Body of pancreas (tissue), 4 donors: Measurements from ENCODE around the gene KRTAP4-11.

Experiments
- CTCF ChIP-seq, 7 experiments: fragments of 450-650 bp in 4 of 7; fragments of 200-600 bp in 3 of 7; sonication (generic) in 3 of 7; IDR thresholded peaks; one replicate each; pipeline ENCODE4 v1.5.1; 2016 to 2019; ENCODE audit warnings: antibody characterized with exemption in 7 of 7
- POLR2A ChIP-seq, 3 donors: fragments of 450-650 bp; IDR thresholded peaks; one replicate each; pipeline ENCODE4 v1.6.1; 2016; ENCODE audit warnings: antibody characterized with exemption in 3 of 3, mild to moderate bottlenecking in 2 of 3

GRCh38 chr17:41082626-41083025 is 35.5 kb downstream of the KRTAP4-11 start:
- TF ChIP-seq CTCF (IDR thresholded peaks at IDR 0.05) (no peak), POLR2A (IDR thresholded peaks at IDR 0.05) (no peak)
